ENCODE data around the gene OR10G6.
"Not testable (repeated sequence)": the region's sequence is repeated elsewhere in the genome, so short reads cannot be mapped to it uniquely, and the experiment has no call there.

Gene OR10G6, protein sequence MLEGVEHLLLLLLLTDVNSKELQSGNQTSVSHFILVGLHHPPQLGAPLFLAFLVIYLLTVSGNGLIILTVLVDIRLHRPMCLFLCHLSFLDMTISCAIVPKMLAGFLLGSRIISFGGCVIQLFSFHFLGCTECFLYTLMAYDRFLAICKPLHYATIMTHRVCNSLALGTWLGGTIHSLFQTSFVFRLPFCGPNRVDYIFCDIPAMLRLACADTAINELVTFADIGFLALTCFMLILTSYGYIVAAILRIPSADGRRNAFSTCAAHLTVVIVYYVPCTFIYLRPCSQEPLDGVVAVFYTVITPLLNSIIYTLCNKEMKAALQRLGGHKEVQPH

DNA sequence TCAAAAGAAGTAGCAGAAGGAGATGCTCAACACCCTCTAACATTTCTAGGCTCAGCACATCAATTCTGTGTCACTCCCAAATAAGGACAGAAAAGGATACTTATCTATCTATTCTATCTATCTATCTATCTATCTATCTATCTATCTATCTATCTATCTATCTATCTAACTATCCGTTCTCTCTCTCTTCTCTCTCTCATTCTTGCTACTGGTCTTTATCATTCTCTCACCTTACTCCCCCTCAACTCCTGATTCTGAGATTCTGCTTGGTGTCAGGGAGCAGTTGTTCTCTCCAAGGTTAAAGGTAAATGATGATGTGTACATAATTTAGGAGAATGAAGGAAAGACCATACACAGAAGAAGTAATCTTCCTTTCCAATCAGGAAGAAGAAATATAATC, at the start of gene OR10G6:
Gene OR10G6, minus strand, starts transcription at position 43 of the 400 bp plus-strand sequence. Its CDS starts 0 bp downstream, at position 43.
- DNase-seq: no peak

GRCh38 chr11:124043420-124043819, 48.5 kb upstream of the OR10G6 start:
- no peak for DNase-seq

DNA sequence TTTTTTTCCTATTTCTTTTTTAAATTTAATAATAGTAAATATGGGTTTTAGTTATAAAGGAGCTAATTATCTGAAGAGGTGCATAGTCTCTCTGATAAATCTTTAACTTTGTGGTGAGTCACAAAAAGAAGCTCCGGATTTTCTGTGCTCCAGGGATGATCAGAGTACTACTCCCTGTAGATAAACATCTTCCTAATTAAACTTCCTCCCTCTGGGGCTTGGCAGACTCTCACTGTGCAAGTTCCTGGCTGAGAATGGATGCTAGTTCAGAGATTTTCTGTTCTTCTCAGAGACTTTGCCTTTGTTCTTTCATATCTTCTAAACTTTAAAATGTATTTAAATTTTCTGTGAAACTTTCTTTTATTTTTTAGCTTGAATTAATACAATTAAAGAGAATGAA, 46.3 kb upstream of the OR10G6 start, which contains the start of gene OR10G7:
Gene OR10G7, minus strand, starts transcription at position 72 of the 400 bp plus-strand sequence. CDS start 2,324 bp downstream, outside the sequence.
- no peak for DNase-seq

- DNase-seq: no peak
These were observed 44.6 kb upstream of the OR10G6 start for GRCh38 chr11:124039557-124039956.

DNA sequence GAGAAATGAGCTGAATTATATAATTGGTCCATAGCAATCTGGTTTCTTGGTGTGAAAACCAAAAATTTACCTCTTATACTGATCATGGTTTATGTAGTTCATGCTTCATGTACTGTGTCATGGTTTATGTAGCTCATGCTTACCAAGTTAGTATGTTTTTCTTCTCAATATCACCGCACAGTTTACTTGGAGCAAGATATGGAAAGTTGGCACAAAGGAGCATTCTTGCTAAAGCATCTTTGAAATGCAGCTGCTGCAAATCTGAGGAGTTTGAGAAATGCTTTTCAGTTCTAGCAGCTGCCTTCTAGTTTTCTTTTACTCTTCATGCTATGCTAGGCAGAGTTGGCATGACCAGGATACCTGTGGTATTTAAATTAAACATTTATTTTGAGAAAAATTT, 41.7 kb upstream of the OR10G6 start:
- no peak for DNase-seq

DNA sequence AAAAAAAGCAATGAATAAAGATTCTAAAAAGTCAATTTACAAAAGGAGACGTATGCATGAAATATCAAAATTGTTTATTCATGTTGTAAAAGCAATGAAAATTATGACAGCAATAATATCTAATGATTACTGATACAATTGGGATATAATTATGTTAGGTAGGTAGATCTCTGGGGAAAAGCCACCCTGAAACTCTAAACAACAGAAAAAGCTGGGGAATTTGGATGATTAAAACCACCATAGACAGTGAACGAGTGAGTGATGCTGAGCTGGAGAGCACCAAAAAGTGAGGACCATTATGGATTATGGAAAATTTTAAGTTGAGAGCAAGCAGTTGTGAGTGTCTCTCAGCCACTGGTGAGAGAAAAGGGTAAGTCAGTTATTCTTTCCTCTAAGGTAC, 31.5 kb upstream of the OR10G6 start, which contains the start of gene OR10G8:
Gene OR10G8, plus strand, starts transcription at position 301 of the 400 bp plus-strand sequence. CDS start 2,825 bp downstream, outside the sequence.
- DNase-seq: no peak

DNA sequence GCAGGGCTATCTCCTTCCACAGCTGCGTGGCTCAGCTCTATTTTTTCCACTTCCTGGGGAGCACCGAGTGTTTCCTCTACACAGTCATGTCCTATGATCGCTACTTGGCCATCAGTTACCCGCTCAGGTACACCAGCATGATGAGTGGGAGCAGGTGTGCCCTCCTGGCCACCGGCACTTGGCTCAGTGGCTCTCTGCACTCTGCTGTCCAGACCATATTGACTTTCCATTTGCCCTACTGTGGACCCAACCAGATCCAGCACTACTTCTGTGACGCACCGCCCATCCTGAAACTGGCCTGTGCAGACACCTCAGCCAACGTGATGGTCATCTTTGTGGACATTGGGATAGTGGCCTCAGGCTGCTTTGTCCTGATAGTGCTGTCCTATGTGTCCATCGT, 20.9 kb upstream of the OR10G6 start:
- DNase-seq: not testable (repeated sequence)

DNA sequence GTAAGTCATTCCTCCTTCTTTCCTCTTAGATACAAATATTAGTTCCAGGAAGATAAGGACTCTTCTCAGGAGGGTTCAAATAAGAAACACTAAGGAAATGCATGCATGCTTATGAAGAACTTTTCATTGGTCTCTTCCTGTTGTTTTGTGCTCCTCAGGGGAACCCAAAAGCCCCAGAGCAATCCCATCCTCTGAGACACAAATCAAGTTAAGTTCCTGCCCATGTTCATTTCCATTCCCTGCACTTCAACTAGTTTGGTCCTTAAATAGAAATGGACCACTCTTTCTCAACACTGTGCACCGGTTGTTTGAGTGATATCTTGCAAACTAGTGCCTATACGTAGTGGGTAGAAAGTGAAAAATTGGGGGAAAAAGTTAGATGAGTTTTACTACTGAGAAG, 17.7 kb upstream of the OR10G6 start, which contains the start of gene OR10G4:
Gene OR10G4, plus strand, starts transcription at position 301 of the 400 bp plus-strand sequence. CDS start 2,578 bp downstream, outside the sequence.
- no peak for DNase-seq

- DNase-seq: no peak
These were observed 15.7 kb downstream of the OR10G6 start for GRCh38 chr11:123979311-123979710.

DNA sequence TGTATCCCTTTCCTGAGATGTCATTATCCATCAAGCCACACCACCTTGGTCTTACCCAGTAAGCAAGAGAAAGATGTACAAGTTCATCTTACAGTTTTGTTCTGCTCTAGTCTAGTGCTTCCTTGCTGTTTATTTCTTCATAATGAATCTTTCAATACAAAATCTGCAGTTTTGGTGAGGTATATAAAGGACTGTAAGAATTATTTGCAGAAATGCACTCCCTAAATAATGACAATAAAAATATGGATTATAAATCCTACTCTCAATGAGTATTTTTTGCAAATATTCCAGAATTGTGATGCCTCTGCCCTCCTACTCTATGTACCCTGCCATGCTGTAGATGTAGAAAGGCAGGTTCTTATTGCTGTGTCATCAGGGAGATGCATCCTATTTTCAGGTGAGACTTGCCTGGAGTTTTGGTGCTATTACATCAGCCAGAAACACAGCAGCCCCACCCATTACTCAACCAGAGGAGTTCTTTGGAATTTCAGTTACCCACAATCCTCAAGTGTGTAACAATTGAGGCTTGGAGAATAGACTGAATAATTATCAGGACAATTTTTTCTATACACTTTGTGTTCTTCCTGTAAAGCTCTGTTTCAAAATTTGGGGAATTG, 17.1 kb downstream of the OR10G6 start, which contains the start of gene OR10S1:
Gene OR10S1, minus strand, starts transcription at position 51 of the 617 bp plus-strand sequence. CDS start 117 bp downstream, outside the sequence.
- no peak for DNase-seq

DNA sequence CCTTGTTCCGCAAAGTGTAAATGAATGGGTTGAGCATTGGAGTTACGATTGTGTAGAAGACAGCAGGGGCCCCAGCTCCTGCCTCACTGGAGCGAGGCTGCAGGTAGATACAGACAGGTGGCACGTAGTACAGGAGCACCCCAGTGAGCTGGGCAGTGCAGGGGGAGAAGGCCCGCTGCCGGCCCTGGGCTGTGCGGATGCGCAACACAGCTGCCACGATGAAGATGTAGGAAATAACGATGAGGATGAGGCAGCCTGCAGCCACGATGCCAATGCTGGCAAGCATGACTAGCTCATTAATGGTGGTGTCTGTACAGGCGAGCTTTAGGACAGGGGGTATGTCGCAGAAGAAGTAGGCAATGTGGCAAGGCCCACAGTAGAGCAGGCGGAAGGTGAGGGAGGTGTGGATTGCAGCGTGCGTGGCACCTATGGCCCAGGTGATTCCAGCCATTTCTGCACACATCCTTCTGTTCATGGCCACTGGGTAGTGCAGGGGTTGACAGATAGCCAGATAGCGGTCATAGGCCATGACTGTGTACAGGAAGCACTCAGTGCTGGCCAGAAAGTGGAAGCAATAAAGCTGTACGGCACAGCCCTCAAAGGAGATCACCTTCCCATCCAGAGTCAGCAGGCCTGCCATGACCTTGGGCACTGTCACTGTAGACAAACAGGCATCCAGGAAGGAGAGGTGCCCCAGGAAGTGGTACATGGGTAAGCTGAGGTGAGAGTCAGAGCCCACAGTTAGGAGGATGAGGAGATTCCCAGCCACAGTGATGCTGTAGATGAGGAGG, 18.0 kb downstream of the OR10G6 start:
- DNase-seq: no peak

GRCh38 chr11:123973816-123974215, 21.1 kb downstream of the OR10G6 start:
- no peak for DNase-seq

DNA sequence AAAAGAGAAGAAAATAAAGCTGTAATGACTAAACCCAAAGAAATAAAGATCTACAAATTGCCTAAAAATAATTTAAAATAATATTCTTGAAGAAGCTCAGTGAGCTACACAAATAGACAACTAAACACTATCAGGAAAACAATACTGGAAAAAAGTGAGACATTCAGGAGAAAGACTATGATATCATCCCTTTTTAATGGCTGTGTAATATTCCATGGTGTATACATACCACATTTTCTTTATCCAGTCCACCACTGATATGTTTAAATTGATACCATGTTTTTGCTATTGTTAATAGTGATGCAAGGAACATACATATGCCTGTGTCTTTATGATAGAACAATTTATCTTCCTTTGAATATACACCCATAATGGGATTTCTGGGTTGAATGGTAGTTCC, 38.2 kb downstream of the OR10G6 start:
- no peak for DNase-seq

DNA sequence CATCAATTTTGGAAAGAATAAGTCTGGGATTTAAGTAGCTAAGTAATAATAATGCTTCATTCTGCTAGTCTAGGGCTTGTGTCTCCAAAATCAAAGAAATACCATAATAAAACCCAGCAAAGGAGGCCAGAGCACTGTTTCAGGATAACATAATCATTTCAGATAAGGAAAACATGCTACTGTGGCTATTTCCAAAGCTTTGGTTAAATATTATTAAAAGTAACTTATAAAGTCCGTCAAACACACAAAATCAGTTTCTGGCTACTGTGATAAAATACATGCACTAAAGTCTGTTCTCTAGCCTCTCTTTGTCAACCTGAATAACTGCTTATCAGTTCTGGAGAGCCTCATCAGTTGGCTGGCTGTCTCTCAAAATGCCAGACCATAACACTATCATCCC, 49.8 kb downstream of the OR10G6 start:
- DNase-seq: no peak

Data from AML-193 (cell line).